GM12878 (cell line): ENCODE results near the gene NUP107. TPM values are rescaled to one million over a fixed set of nuclear protein-coding genes. Genes with fewer than 3 reads are reported as not detected.

Experiments used
- BCL3 ChIP-seq: IDR thresholded peaks from 2 replicates; pipeline ENCODE4 v1.6.1; 2011; ENCODE audit warnings: borderline replicate concordance, low read depth, mild to moderate bottlenecking, moderate library complexity, low read length; ENCODE audit not compliant: insufficient read depth, poor library complexity, severe bottlenecking
- BRCA1 ChIP-seq: IDR thresholded peaks from 2 replicates; pipeline ENCODE4 v1.6.1; 2011; ENCODE audit warnings: low read depth, low read length, improper control_type of control experiment
- CHD4 ChIP-seq: fragments of 200-600 bp; sonication (generic); IDR thresholded peaks from 2 replicates; pipeline ENCODE4 v1.6.1; 2016; ENCODE audit warnings: mild to moderate bottlenecking
- E2F8 ChIP-seq: fragments of 450-650 bp; IDR thresholded peaks from 2 replicates; pipeline ENCODE4 v1.6.1; 2018; ENCODE audit warnings: mild to moderate bottlenecking, low read depth, moderate library complexity; ENCODE audit not compliant: partially characterized antibody
- FOXM1 ChIP-seq: IDR thresholded peaks from 2 replicates; pipeline ENCODE4 v1.6.1; 2012; ENCODE audit warnings: low read depth, mild to moderate bottlenecking, inconsistent platforms, low read length, moderate library complexity
- GATAD2B ChIP-seq: fragments of 450-650 bp; conservative IDR thresholded peaks from 2 replicates; pipeline ENCODE4 v1.6.1; 2017; ENCODE audit warnings: low read depth, mild to moderate bottlenecking, moderate library complexity
- KDM1A ChIP-seq: fragments of 200-600 bp; sonication (generic); IDR thresholded peaks from 2 replicates; pipeline ENCODE4 v1.6.1; 2016; ENCODE audit warnings: borderline replicate concordance
- NFYA ChIP-seq: IDR thresholded peaks from 2 replicates; pipeline ENCODE4 v1.6.1; 2011; ENCODE audit warnings: low read depth, mild to moderate bottlenecking, low read length, improper control_type of control experiment, borderline replicate concordance
- PRDM15 ChIP-seq: fragments of 450-650 bp; formaldehyde crosslinking; IDR thresholded peaks from 2 replicates; pipeline ENCODE4 v1.4.0; 2020; ENCODE audit warnings: mild to moderate bottlenecking, moderate library complexity
- RAD21 ChIP-seq: IDR thresholded peaks from 2 replicates; pipeline ENCODE4 v1.6.1; 2011; ENCODE audit warnings: mild to moderate bottlenecking, low read depth, low read length, moderate library complexity; ENCODE audit not compliant: insufficient read depth
- RAD51 ChIP-seq: fragments of 450-650 bp; IDR thresholded peaks from 2 replicates; pipeline ENCODE4 v1.6.1; 2016; ENCODE audit warnings: moderate library complexity, mild to moderate bottlenecking, inconsistent platforms
- SMAD5 ChIP-seq: IDR thresholded peaks from 2 replicates; pipeline ENCODE4 v1.6.1; 2016; ENCODE audit warnings: antibody characterized with exemption, low read depth
- SRF ChIP-seq, 2 experiments: IDR thresholded peaks; 2 replicates each; pipeline ENCODE4 v1.6.1; 2011; ENCODE audit warnings: low read depth in 2 of 2, low read length in 2 of 2, mild to moderate bottlenecking in 1 of 2, moderate library complexity in 1 of 2
- ZNF274 ChIP-seq: IDR thresholded peaks from one replicate; pipeline ENCODE4 v1.8.0; 2011; ENCODE audit not compliant: insufficient read length, insufficient read depth
- ZNF592 ChIP-seq: fragments of 450-650 bp; IDR thresholded peaks from 2 replicates; pipeline ENCODE4 v1.6.1; 2017; ENCODE audit warnings: mild to moderate bottlenecking, moderate library complexity
- polyA plus RNA-seq, 11 experiments: library from polyadenylated mRNA; depleted of rRNA in 4 of 11; unstranded in 6 of 11; stranded (reverse) in 5 of 11; fragments of >200 nt; fragmentation: Nextera tagmentation in 4 of 11; fragmentation: Illumina TruSeq in 1 of 11; extraction: Ambion mirVana in 4 of 11; extraction: Trizol in 1 of 11; gene quantifications; 1 replicate in 1 of 11; 2 replicates in 10 of 11; pipeline versions ENCODE4 v1.2.1 to v1.2.3, GENCODE V29; 2011 to 2016; ENCODE audit warnings: inconsistent platforms in 2 of 11, missing spikeins in 2 of 11, low read depth in 1 of 11
- total RNA-seq, 4 experiments: library from RNA; depleted of rRNA in 3 of 4; stranded (reverse); fragments of >200 nt in 3 of 4; fragmentation: Illumina TruSeq in 1 of 4; extraction: Trizol in 1 of 4; gene quantifications; 2 replicates each; pipeline versions ENCODE4 v1.2.1 to v1.2.3, GENCODE V29; 2013 to 2021
- TF ChIP-seq, protein P1 (sequence below): IDR thresholded peaks from 2 replicates; pipeline ENCODE4 v1.6.1; 2011; ENCODE audit warnings: low read depth, low read length, improper control_type of control experiment, borderline replicate concordance

NUP107 gene
- total and polyA plus RNA-seq, 10 of the 15 experiments (the other 5 are each of a cell fraction or from before 2014, with no cell fraction given), result 73.4 to 132 (median 92.4) TPM

DNA sequence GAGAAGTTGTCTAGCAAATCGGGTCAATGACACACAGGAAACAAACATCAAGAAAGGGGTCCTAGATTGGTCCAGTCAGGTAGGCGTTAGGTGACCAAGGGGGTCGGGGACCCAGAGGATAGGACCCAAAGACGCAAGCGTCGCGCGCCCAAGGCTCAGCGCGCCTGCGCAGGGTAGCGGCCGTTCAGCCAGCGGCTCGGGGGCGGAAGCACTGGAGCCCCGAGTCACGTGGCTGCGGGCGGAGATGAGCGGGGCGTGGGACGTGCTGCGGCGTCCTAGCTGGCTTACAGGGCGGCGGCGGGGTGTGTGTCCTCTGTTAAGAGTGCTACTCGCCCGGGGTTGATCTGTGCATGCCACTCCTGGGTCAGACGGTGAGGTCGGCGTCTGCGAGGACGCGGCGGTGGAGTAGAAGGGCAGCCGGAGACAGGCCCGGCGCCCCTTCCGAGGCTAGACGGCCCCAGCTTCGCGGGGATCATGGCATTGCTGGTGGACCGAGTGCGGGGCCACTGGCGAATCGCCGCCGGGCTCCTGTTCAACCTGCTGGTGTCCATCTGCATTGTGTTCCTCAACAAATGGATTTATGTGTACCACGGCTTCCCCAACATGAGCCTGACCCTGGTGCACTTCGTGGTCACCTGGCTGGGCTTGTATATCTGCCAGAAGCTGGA is 59.3 kb downstream of the NUP107 start, which contains the start of gene SLC35E3 (continued):
- TF ChIP-seq E2F8 (no peak), BCL3 (peak; percentile 85), ZNF274 (no peak), FOXM1 (no peak), KDM1A (no peak), ZNF592 (no peak), RAD21 (no peak), RAD51 (peak; percentile 91), CHD4 (no peak), SMAD5 (no peak; the same call in 1 of the 2 replicates), PRDM15 (no peak), GATAD2B (no peak), SRF (IDR thresholded peaks at IDR 0.05; ENCODE audit: low read depth in 2 of 2, low read length in 2 of 2) (0 out of 4 replicates have a peak, but pooled peaks of 1 of the 2 experiments have one; percentile 15), NFYA (no peak), BRCA1 (no peak)
- TF ChIP-seq, protein P1, sequence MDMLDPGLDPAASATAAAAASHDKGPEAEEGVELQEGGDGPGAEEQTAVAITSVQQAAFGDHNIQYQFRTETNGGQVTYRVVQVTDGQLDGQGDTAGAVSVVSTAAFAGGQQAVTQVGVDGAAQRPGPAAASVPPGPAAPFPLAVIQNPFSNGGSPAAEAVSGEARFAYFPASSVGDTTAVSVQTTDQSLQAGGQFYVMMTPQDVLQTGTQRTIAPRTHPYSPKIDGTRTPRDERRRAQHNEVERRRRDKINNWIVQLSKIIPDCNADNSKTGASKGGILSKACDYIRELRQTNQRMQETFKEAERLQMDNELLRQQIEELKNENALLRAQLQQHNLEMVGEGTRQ, result peak; percentile 88
